GM10847 (cell line): ENCODE results near the gene GMDS.

Source experiments
- POLR2A ChIP-seq: IDR thresholded peaks from 2 replicates; pipeline ENCODE4 v1.6.1; 2011; ENCODE audit not compliant: insufficient read length; ENCODE audit errors: extremely low read depth

Gene GMDS

GRCh38 chr6:2042956-2043648, 202.3 kb downstream of the GMDS start:
- TF ChIP-seq POLR2A: no peak

GRCh38 chr6:2038092-2038491, 207.3 kb downstream of the GMDS start:
- TF ChIP-seq POLR2A: no peak

GRCh38 chr6:2037237-2037926, 208.0 kb downstream of the GMDS start:
- no peak for TF ChIP-seq POLR2A

- TF ChIP-seq POLR2A: no peak
Measured at GRCh38 chr6:2036710-2037023, 208.7 kb downstream of the GMDS start.

GRCh38 chr6:2035826-2036709, 209.3 kb downstream of the GMDS start:
- TF ChIP-seq POLR2A: no peak

- TF ChIP-seq POLR2A: no peak
Measured at GRCh38 chr6:2035046-2035445, 210.4 kb downstream of the GMDS start.

- no peak for TF ChIP-seq POLR2A
Measured at GRCh38 chr6:2034256-2034655, 211.1 kb downstream of the GMDS start.

GRCh38 chr6:2033544-2033943, 211.9 kb downstream of the GMDS start:
- no peak for TF ChIP-seq POLR2A

- TF ChIP-seq POLR2A: no peak
Measured at GRCh38 chr6:2030682-2031244, 214.6 kb downstream of the GMDS start.

- no peak for TF ChIP-seq POLR2A
Measured at GRCh38 chr6:2029952-2030351, 215.5 kb downstream of the GMDS start.

- TF ChIP-seq POLR2A: no peak
Measured at GRCh38 chr6:2029130-2029794, 216.1 kb downstream of the GMDS start.

GRCh38 chr6:2028457-2029038, 216.9 kb downstream of the GMDS start:
- no peak for TF ChIP-seq POLR2A

- no peak for TF ChIP-seq POLR2A
Measured at GRCh38 chr6:2026133-2026532, 219.3 kb downstream of the GMDS start.

GRCh38 chr6:2021713-2022125, 223.7 kb downstream of the GMDS start:
- TF ChIP-seq POLR2A: no peak

- TF ChIP-seq POLR2A: no peak
Measured at GRCh38 chr6:2020909-2021308, 224.5 kb downstream of the GMDS start.
